Caco-2 (cell line): Measurements from ENCODE around the gene SLC12A1. TPM values are rescaled to one million over a fixed set of nuclear protein-coding genes. Genes with fewer than 3 reads are reported as not detected.

ENCODE experiments used
- BruUV-seq: library from RNA; stranded (reverse); fragments of 400-500 nt; replicated peaks from 2 replicates; lab custom pipeline; 2021; lab: Mats Ljungman, UMichigan
- CTCF ChIA-PET: fragments of 300-600 bp; sonication (Branson Sonifier 250); formaldehyde crosslinking; loops from one replicate; lab custom pipeline; 2022; ENCODE audit warnings: antibody characterized with exemption; lab: Charles Lee
- POLR2A ChIA-PET: fragments of 300-600 bp; sonication (Branson Sonifier 250); formaldehyde crosslinking; loops from one replicate; lab custom pipeline; 2022; ENCODE audit warnings: antibody characterized with exemption; lab: Charles Lee
- DNase-seq, 2 experiments: peaks; one replicate each; pipeline versions ENCODE4 v3.0.0 to v3.0.0-alpha.2; 2020 to 2022
- H3K27me3 ChIP-seq: replicated peaks from 2 replicates; pipeline ENCODE4 v1.6.0; 2011; ENCODE audit warnings: low read length; ENCODE audit not compliant: control insufficient read depth, insufficient read depth
- H3K36me3 ChIP-seq: 2 replicates; pipeline ENCODE4 v1.5.1; 2011; ENCODE audit warnings: low read length; ENCODE audit not compliant: control insufficient read depth, insufficient read depth
- H3K4me1 ChIP-seq: fragments of 250-450 bp; sonication (Bioruptor Pico); 2 replicates; pipeline ENCODE4 v1.5.1; 2020; ENCODE audit warnings: mild to moderate bottlenecking
- H3K4me3 ChIP-seq: 2 replicates; pipeline ENCODE4 v1.5.1; 2011; ENCODE audit warnings: low read depth, mild to moderate bottlenecking, control low read depth, low read length
- H3K9me3 ChIP-seq: fragments of 250-450 bp; sonication (Bioruptor Pico); 2 replicates; pipeline ENCODE4 v1.5.1; 2020; ENCODE audit warnings: mild to moderate bottlenecking, moderate library complexity
- H3K27ac Mint-ChIP-seq: one replicate; pipeline ENCODE4 v1.8.0; 2022; ENCODE audit warnings: mixed read lengths; ENCODE audit not compliant: unreplicated experiment
- H3K27me3 Mint-ChIP-seq: one replicate; pipeline ENCODE4 v1.8.0; 2022; ENCODE audit warnings: mixed read lengths; ENCODE audit not compliant: insufficient read depth, unreplicated experiment
- H3K36me3 Mint-ChIP-seq: one replicate; pipeline ENCODE4 v1.8.0; 2022; ENCODE audit warnings: mild to moderate bottlenecking, mixed read lengths; ENCODE audit not compliant: insufficient read depth, unreplicated experiment
- H3K4me1 Mint-ChIP-seq: one replicate; pipeline ENCODE4 v1.8.0; 2022; ENCODE audit warnings: low read depth, mixed read lengths; ENCODE audit not compliant: unreplicated experiment
- H3K4me3 Mint-ChIP-seq: one replicate; pipeline ENCODE4 v1.8.0; 2022; ENCODE audit warnings: mild to moderate bottlenecking, moderate library complexity, mixed read lengths; ENCODE audit not compliant: unreplicated experiment
- H3K9me3 Mint-ChIP-seq: one replicate; pipeline ENCODE4 v1.8.0; 2022; ENCODE audit warnings: mixed read lengths; ENCODE audit not compliant: unreplicated experiment
- CTCF ChIP-seq, 2 experiments: fragments of 200-600 bp in 1 of 2; IDR thresholded peaks; 1 replicate in 1 of 2; 2 replicates in 1 of 2; pipeline versions ENCODE4 v1.5.1 to v1.8.0; 2011 to 2022; ENCODE audit warnings: antibody characterized with exemption in 1 of 2, control low read depth in 1 of 2, inconsistent platforms in 1 of 2, low read depth in 1 of 2, low read length in 1 of 2, mild to moderate bottlenecking in 1 of 2, moderate library complexity in 1 of 2; ENCODE audit not compliant: insufficient read depth in 1 of 2, severe bottlenecking in 1 of 2, unreplicated experiment in 1 of 2
- intact Hi-C: fragments of 100-400 bp; cut with micrococcal nuclease; formaldehyde crosslinking; loops from one replicate; pipeline ENCODE4 v1.10.0; 2022; ENCODE audit not compliant: unreplicated experiment
- total RNA-seq: library from RNA; stranded (reverse); gene quantifications from 2 replicates; pipeline ENCODE4 v1.2.3, GENCODE V29; 2022

Gene SLC12A1
- total RNA-seq, 1 experiment from 2014 or later, result not detected

GRCh38 chr15:48318131-48318530, 112.0 kb downstream of the SLC12A1 start:
- Mint-ChIP-seq H3K27me3 (peaks cover 16% of the 10 kb centered on the region), H3K9me3 (no peaks in the 10 kb centered on the region), H3K27ac (no peak overlapping the region), H3K4me1 (no peaks in the 10 kb centered on the region), H3K4me3 (no peak overlapping the region), H3K36me3 (no peaks in the 10 kb centered on the region)
- POLR2A ChIA-PET, result no interaction called here
- Histone ChIP-seq H3K27me3 (no peaks in the 10 kb centered on the region), H3K36me3 (no peaks in the 10 kb centered on the region), H3K4me1 (no peaks in the 10 kb centered on the region), H3K9me3 (no peaks in the 10 kb centered on the region), H3K4me3 (no peak overlapping the region)
- no TSS peak for BruUV-seq
- TF ChIP-seq CTCF (IDR thresholded peaks at IDR 0.05; ENCODE audit: insufficient read depth in 1 of 2, low read depth in 1 of 2, low read length in 1 of 2, severe bottlenecking in 1 of 2, unreplicated experiment in 1 of 2), result no peak
- no peak for DNase-seq
- intact Hi-C loops, result no loop called here
- CTCF ChIA-PET, result no interaction called here

DNA sequence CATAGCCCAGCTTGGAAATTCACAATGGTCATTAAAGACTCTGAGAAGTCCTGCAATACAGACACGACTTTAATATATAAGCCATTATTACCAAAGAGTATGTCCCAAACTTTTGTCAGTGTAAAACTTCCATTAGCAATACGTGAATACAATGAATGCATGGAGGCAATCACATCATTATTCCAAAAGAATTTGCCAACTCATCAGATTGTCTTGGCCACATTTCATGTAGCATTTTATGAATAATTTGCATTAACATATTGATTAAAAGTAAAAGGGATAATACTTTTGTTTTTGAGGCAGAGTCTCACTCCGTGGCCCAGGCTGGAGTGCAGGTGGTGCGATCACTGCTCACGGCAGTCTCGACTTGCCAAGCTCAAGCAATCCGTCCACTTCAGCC, 117.2 kb downstream of the SLC12A1 start:
- Mint-ChIP-seq H3K4me3 (no peak overlapping the region), H3K36me3 (no peaks in the 10 kb centered on the region), H3K9me3 (no peaks in the 10 kb centered on the region), H3K27ac (no peak overlapping the region), H3K27me3 (peaks cover 4% of the 10 kb centered on the region), H3K4me1 (no peaks in the 10 kb centered on the region)
- ChIA-PET CTCF (no interaction called here), POLR2A (no interaction called here)
- Histone ChIP-seq H3K27me3 (no peaks in the 10 kb centered on the region), H3K36me3 (no peaks in the 10 kb centered on the region), H3K4me1 (no peaks in the 10 kb centered on the region), H3K4me3 (no peak overlapping the region), H3K9me3 (no peaks in the 10 kb centered on the region)
- no TSS peak for BruUV-seq
- TF ChIP-seq CTCF (IDR thresholded peaks at IDR 0.05; ENCODE audit: insufficient read depth in 1 of 2, low read depth in 1 of 2, low read length in 1 of 2, severe bottlenecking in 1 of 2, unreplicated experiment in 1 of 2), result no peak
- DNase-seq, result no peak
- intact Hi-C loops, result no loop called here

GRCh38 chr15:48324949-48325348, 118.8 kb downstream of the SLC12A1 start:
- no peak for TF ChIP-seq CTCF (IDR thresholded peaks at IDR 0.05; ENCODE audit: insufficient read depth in 1 of 2, low read depth in 1 of 2, low read length in 1 of 2, severe bottlenecking in 1 of 2, unreplicated experiment in 1 of 2)
- peaks cover 2% of the 10 kb centered on the region for H3K4me1 Mint-ChIP-seq
- DNase-seq, result no peak
- no peak overlapping the region for H3K27ac Mint-ChIP-seq
- Histone ChIP-seq H3K9me3 (no peaks in the 10 kb centered on the region), H3K36me3 (no peaks in the 10 kb centered on the region), H3K4me3 (no peak overlapping the region), H3K27me3 (no peaks in the 10 kb centered on the region), H3K4me1 (0 out of 2 replicates have a peak, but pooled peaks cover 3% of the 10 kb centered on the region)
- H3K4me3 Mint-ChIP-seq, result no peak overlapping the region
- no peaks in the 10 kb centered on the region for H3K36me3 Mint-ChIP-seq
- ChIA-PET POLR2A (no interaction called here), CTCF (no interaction called here)
- no peaks in the 10 kb centered on the region for H3K9me3 Mint-ChIP-seq
- intact Hi-C loops, result no loop called here
- H3K27me3 Mint-ChIP-seq, result peaks cover 2% of the 10 kb centered on the region
- BruUV-seq, result no TSS peak
